ENCODE results near the gene GPAT3.
"Not testable (repeated sequence)": the region's sequence is repeated elsewhere in the genome, so short reads cannot be mapped to it uniquely, and the experiment has no call there.

Gene GPAT3

GRCh38 chr4:83535520-83536361, at the start of gene GPAT3:
Gene GPAT3 (plus strand): TSS chr4:83536108. CDS start chr4:83536623, 515 bp downstream.
- peak; percentile 8 for DNase-seq (ENCODE audit: low read depth, low spot score)

- DNase-seq (ENCODE audit: low read depth, low spot score) = no peak
Measured at GRCh38 chr4:83486457-83487129, 49.3 kb upstream of the GPAT3 start.

- DNase-seq (ENCODE audit: low read depth, low spot score) = no peak
Measured at GRCh38 chr4:83489711-83490326, 46.1 kb upstream of the GPAT3 start.

- DNase-seq (ENCODE audit: low read depth, low spot score) = peak; percentile 6
Measured at GRCh38 chr4:83490876-83491450, 44.9 kb upstream of the GPAT3 start.

- DNase-seq (ENCODE audit: low read depth, low spot score) = not testable (repeated sequence)
Measured at GRCh38 chr4:83496085-83496917, 39.6 kb upstream of the GPAT3 start.

GRCh38 chr4:83498187-83498586, 37.7 kb upstream of the GPAT3 start:
- DNase-seq (ENCODE audit: low read depth, low spot score) = no peak

- DNase-seq (ENCODE audit: low read depth, low spot score) = not testable (repeated sequence)
Measured at GRCh38 chr4:83501671-83502070, 34.2 kb upstream of the GPAT3 start.

- DNase-seq (ENCODE audit: low read depth, low spot score) = peak; percentile 3
Measured at GRCh38 chr4:83503974-83504373, 31.9 kb upstream of the GPAT3 start.

- DNase-seq (ENCODE audit: low read depth, low spot score) = no peak
Measured at GRCh38 chr4:83504503-83504902, 31.4 kb upstream of the GPAT3 start.

- DNase-seq (ENCODE audit: low read depth, low spot score) = no peak
Measured at GRCh38 chr4:83504996-83505395, 30.9 kb upstream of the GPAT3 start.

GRCh38 chr4:83509156-83509585, 26.7 kb upstream of the GPAT3 start:
- DNase-seq (ENCODE audit: low read depth, low spot score) = peak; percentile 10

- DNase-seq (ENCODE audit: low read depth, low spot score) = no peak
Measured at GRCh38 chr4:83510442-83510841, 25.5 kb upstream of the GPAT3 start.

- no peak for DNase-seq (ENCODE audit: low read depth, low spot score)
Measured at GRCh38 chr4:83516042-83516772, 19.7 kb upstream of the GPAT3 start.

- DNase-seq (ENCODE audit: low read depth, low spot score) = no peak
Measured at GRCh38 chr4:83522239-83522638, 13.7 kb upstream of the GPAT3 start.

- no peak for DNase-seq (ENCODE audit: low read depth, low spot score)
Measured at GRCh38 chr4:83527671-83528070, 8.2 kb upstream of the GPAT3 start.

GRCh38 chr4:83536362-83537272, 709 bp downstream of the GPAT3 start:
- no peak for DNase-seq (ENCODE audit: low read depth, low spot score)

GRCh38 chr4:83542225-83542624, 6.3 kb downstream of the GPAT3 start:
- DNase-seq (ENCODE audit: low read depth, low spot score) = no peak

GRCh38 chr4:83546786-83547185, 10.9 kb downstream of the GPAT3 start:
- no peak for DNase-seq (ENCODE audit: low read depth, low spot score)

GRCh38 chr4:83548151-83548905, 12.4 kb downstream of the GPAT3 start:
- peak; percentile 18 for DNase-seq (ENCODE audit: low read depth, low spot score)
